Measurements from ENCODE around the gene FA2H.

FA2H gene

GRCh38 chr16:74743668-74744299 lies 30.8 kb downstream of the FA2H start:
- no peaks in the 10 kb centered on the region for H3K4me1 ChIP-seq
- peak overlapping the region; percentile 57 for H3K4me2 ChIP-seq (ENCODE audit: low read length)
- H3K4me3 ChIP-seq (ENCODE audit: low read depth, low read length): no peak overlapping the region
- TF ChIP-seq CTCF (IDR thresholded peaks at IDR 0.05): no peak
- peak overlapping the region; percentile 65 for H2AFZ ChIP-seq
- H3K36me3 ChIP-seq (ENCODE audit: control insufficient read depth, insufficient read depth, low read length): no peaks in the 10 kb centered on the region
- H3K9me3 ChIP-seq (ENCODE audit: control insufficient read depth, low read length): no peaks in the 10 kb centered on the region
- H3K27ac ChIP-seq: peak overlapping the region; percentile 29
- H3K27me3 ChIP-seq (ENCODE audit: control insufficient read depth, insufficient read depth, low read length): no peaks in the 10 kb centered on the region
- no peaks in the 10 kb centered on the region for H3K79me2 ChIP-seq
- no peak overlapping the region for H3K9ac ChIP-seq

DNA sequence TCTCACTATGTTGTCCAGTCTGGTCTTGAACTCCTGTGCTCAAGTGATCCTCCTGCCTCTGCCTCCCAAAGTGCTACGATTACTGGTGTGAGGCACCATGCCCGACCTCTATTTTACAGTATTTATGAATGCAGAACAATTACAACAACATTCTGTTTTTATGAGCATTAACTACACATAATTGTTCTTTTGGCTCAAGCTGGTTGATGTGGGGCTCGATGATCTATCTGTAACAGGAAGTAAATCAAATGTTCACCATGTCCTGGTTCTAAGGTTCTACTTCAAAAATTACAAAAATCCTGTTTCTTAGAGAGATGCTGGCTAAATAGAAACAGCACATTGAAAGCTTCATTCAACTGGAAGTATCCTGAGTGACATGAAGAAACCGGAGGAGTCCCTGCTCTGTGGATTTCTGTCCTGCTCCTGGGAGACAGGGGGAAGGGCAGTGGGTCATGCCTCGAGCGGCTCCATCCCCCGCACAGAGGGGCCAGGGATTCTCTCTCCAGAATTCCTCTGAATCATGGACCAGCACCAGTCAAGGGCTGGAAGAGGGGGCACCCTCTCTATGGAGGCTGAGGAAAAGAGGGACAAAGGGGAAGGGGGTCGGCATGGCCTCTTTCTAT lies 31.5 kb downstream of the FA2H start:
- Histone ChIP-seq H3K9ac (no peak overlapping the region), H3K9me3 (ENCODE audit: control insufficient read depth, low read length) (no peaks in the 10 kb centered on the region), H3K4me2 (ENCODE audit: low read length) (peak overlapping the region; percentile 57), H3K36me3 (ENCODE audit: control insufficient read depth, insufficient read depth, low read length) (no peaks in the 10 kb centered on the region), H3K27me3 (ENCODE audit: control insufficient read depth, insufficient read depth, low read length) (no peaks in the 10 kb centered on the region), H2AFZ (peak overlapping the region; percentile 65), H3K4me3 (ENCODE audit: low read depth, low read length) (no peak overlapping the region), H3K79me2 (no peaks in the 10 kb centered on the region), H3K4me1 (no peaks in the 10 kb centered on the region), H3K27ac (peak overlapping the region; percentile 29)
- no peak for TF ChIP-seq CTCF (IDR thresholded peaks at IDR 0.05)

GRCh38 chr16:74742051-74742481 lies 32.6 kb downstream of the FA2H start:
- H3K27ac ChIP-seq: no peak overlapping the region
- no peaks in the 10 kb centered on the region for H3K27me3 ChIP-seq (ENCODE audit: control insufficient read depth, insufficient read depth, low read length)
- no peaks in the 10 kb centered on the region for H3K4me1 ChIP-seq
- no peaks in the 10 kb centered on the region for H3K79me2 ChIP-seq
- no peak overlapping the region for H3K4me2 ChIP-seq (ENCODE audit: low read length)
- H2AFZ ChIP-seq: no peak overlapping the region
- no peaks in the 10 kb centered on the region for H3K9me3 ChIP-seq (ENCODE audit: control insufficient read depth, low read length)
- TF ChIP-seq CTCF (IDR thresholded peaks at IDR 0.05): no peak
- H3K36me3 ChIP-seq (ENCODE audit: control insufficient read depth, insufficient read depth, low read length): no peaks in the 10 kb centered on the region
- H3K9ac ChIP-seq: no peak overlapping the region
- H3K4me3 ChIP-seq (ENCODE audit: low read depth, low read length): no peak overlapping the region

GRCh38 chr16:74740795-74741304 lies 33.8 kb downstream of the FA2H start:
- H3K4me3 ChIP-seq (ENCODE audit: low read depth, low read length): no peak overlapping the region
- H3K9ac ChIP-seq: no peak overlapping the region
- H2AFZ ChIP-seq: no peak overlapping the region
- TF ChIP-seq CTCF (IDR thresholded peaks at IDR 0.05): no peak
- H3K79me2 ChIP-seq: no peaks in the 10 kb centered on the region
- no peaks in the 10 kb centered on the region for H3K4me1 ChIP-seq
- H3K9me3 ChIP-seq (ENCODE audit: control insufficient read depth, low read length): no peaks in the 10 kb centered on the region
- no peak overlapping the region for H3K4me2 ChIP-seq (ENCODE audit: low read length)
- H3K27me3 ChIP-seq (ENCODE audit: control insufficient read depth, insufficient read depth, low read length): no peaks in the 10 kb centered on the region
- H3K27ac ChIP-seq: no peak overlapping the region
- H3K36me3 ChIP-seq (ENCODE audit: control insufficient read depth, insufficient read depth, low read length): no peaks in the 10 kb centered on the region

Data from parathyroid adenoma (tissue), 2 donors.